ENCODE measurements around the gene VPS26A.

Gene VPS26A

GRCh38 chr10:69123747-69124562, at the start of gene VPS26A:
TSS of gene VPS26A (plus strand) at chr10:69124178. CDS start at chr10:69124278, 100 bp downstream.
- peak; percentile 98 to 99 (median 98) for DNase-seq (ENCODE audit: low read depth in 3 of 3)

- no peak for DNase-seq (ENCODE audit: low read depth in 3 of 3)
Observed at GRCh38 chr10:69074532-69074931, 49.4 kb upstream of the VPS26A start.

- no peak for DNase-seq (ENCODE audit: low read depth in 3 of 3)
Observed at GRCh38 chr10:69075431-69075830, 48.5 kb upstream of the VPS26A start.

GRCh38 chr10:69078311-69078710, 45.7 kb upstream of the VPS26A start:
- no peak for DNase-seq (ENCODE audit: low read depth in 3 of 3)

GRCh38 chr10:69080226-69080625, 43.8 kb upstream of the VPS26A start:
- DNase-seq (ENCODE audit: low read depth in 3 of 3), result no peak

- no peak for DNase-seq (ENCODE audit: low read depth in 3 of 3)
Observed at GRCh38 chr10:69086001-69086509, 37.9 kb upstream of the VPS26A start.

GRCh38 chr10:69087590-69088470, 36.1 kb upstream of the VPS26A start, which contains the start of gene SRGN:
TSS of gene SRGN (plus strand) at chr10:69088103. CDS start at chr10:69088158, 55 bp downstream.
- DNase-seq (ENCODE audit: low read depth in 3 of 3), result peak; percentile 54 to 78 (median 63)

GRCh38 chr10:69088471-69088769, 35.6 kb upstream of the VPS26A start:
- no peak for DNase-seq (ENCODE audit: low read depth in 3 of 3)

- DNase-seq (ENCODE audit: low read depth in 3 of 3), result peak in 1 of 3 experiments; percentile 42
Observed at GRCh38 chr10:69088801-69089501, 35.0 kb upstream of the VPS26A start.

- peak; percentile 55 to 80 (median 73) for DNase-seq (ENCODE audit: low read depth in 3 of 3)
Observed at GRCh38 chr10:69089638-69090599, 34.1 kb upstream of the VPS26A start.

- no peak for DNase-seq (ENCODE audit: low read depth in 3 of 3)
Observed at GRCh38 chr10:69090685-69091084, 33.3 kb upstream of the VPS26A start.

GRCh38 chr10:69091143-69091651, 32.8 kb upstream of the VPS26A start:
- no peak for DNase-seq (ENCODE audit: low read depth in 3 of 3)

- peak; percentile 61 to 82 (median 70) for DNase-seq (ENCODE audit: low read depth in 3 of 3)
Observed at GRCh38 chr10:69092959-69093850, 30.8 kb upstream of the VPS26A start.

- no peak for DNase-seq (ENCODE audit: low read depth in 3 of 3)
Observed at GRCh38 chr10:69093933-69094332, 30.0 kb upstream of the VPS26A start.

GRCh38 chr10:69096045-69096444, 27.9 kb upstream of the VPS26A start:
- no peak for DNase-seq (ENCODE audit: low read depth in 3 of 3)

GRCh38 chr10:69097729-69098128, 26.2 kb upstream of the VPS26A start:
- DNase-seq (ENCODE audit: low read depth in 3 of 3), result no peak

GRCh38 chr10:69100136-69100872, 23.7 kb upstream of the VPS26A start:
- no peak for DNase-seq (ENCODE audit: low read depth in 3 of 3)

- DNase-seq (ENCODE audit: low read depth in 3 of 3), result peak in 1 of 3 experiments; percentile 18
Observed at GRCh38 chr10:69101451-69102095, 22.4 kb upstream of the VPS26A start.

Measured in stimulated activated CD4-positive, alpha-beta T cell treated with anti-CD3 and anti-CD28 coated beads, TNF-alpha, amount 100 ng/mL, for 24 hours (primary cell).